ENCODE data around the gene CSF3. TPM values are rescaled to one million over a fixed set of nuclear protein-coding genes. Genes with fewer than 3 reads are reported as not detected.

The CSF3 gene
- 10 to 100 TPM in 1 of 2 donors, under 1 TPM in 1; 0.69 to 15.3 TPM for total RNA-seq
- long read RNA-seq, donor 1, partial matches to known transcripts, result 0 of 1 reads
- long read RNA-seq, donor 1, other reads (novel, unspliced or antisense), result 0 of 1 reads
- long read RNA-seq, donor 2, partial matches to known transcripts, result 0 of 9 reads
- long read RNA-seq, donor 2, other reads (novel, unspliced or antisense), result 1 of 9 reads

DNA sequence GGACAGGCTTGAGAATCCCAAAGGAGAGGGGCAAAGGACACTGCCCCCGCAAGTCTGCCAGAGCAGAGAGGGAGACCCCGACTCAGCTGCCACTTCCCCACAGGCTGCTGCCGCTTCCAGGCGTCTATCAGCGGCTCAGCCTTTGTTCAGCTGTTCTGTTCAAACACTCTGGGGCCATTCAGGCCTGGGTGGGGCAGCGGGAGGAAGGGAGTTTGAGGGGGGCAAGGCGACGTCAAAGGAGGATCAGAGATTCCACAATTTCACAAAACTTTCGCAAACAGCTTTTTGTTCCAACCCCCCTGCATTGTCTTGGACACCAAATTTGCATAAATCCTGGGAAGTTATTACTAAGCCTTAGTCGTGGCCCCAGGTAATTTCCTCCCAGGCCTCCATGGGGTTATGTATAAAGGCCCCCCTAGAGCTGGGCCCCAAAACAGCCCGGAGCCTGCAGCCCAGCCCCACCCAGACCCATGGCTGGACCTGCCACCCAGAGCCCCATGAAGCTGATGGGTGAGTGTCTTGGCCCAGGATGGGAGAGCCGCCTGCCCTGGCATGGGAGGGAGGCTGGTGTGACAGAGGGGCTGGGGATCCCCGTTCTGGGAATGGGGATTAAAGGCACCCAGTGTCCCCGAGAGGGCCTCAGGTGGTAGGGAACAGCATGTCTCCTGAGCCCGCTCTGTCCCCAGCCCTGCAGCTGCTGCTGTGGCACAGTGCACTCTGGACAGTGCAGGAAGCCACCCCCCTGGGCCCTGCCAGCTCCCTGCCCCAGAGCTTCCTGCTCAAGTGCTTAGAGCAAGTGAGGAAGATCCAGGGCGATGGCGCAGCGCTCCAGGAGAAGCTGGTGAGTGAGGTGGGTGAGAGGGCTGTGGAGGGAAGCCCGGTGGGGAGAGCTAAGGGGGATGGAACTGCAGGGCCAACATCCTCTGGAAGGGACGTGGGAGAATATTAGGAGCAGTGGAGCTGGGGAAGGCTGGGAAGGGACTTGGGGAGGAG is at the start of gene CSF3:
CSF3 (plus strand) TSS at position 436 of the 993 bp plus-strand sequence; CDS start at position 471, 35 bp downstream.
- intact Hi-C loops (cut with DNase I), result loop anchor here in 1 of 2 donors (10.0 kb wide), 1 partner anchor 160 kb away; the partner anchor contains the start of gene RAPGEFL1
- DNase-seq (ENCODE audit: low spot score), result no peak

DNA sequence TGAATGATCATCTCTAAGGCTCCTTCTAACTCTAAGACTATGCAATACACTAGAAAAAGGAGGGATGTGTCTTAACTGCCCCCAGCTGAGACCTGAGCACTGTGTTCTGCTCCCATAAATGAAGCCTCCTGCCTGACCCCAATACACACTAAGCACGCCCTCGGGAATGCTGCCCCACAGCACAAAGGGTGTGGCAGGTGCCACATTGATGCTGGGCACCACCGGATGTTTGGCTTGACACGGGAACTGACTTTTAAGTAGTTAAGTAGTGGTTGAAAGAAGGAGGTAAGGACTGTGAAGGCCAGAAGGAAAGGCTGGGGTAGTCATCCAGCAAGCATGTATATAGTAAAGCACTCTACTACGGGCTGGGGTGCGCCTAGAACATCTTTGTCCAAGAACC is 48.5 kb upstream of the CSF3 start:
- DNase-seq (ENCODE audit: low spot score), result no peak
- intact Hi-C loops (cut with DNase I), result no loop called here

- DNase-seq (ENCODE audit: low spot score), result no peak
- intact Hi-C loops (cut with DNase I), result no loop called here
Measured at GRCh38 chr17:39968761-39969160, 46.5 kb upstream of the CSF3 start.

DNA sequence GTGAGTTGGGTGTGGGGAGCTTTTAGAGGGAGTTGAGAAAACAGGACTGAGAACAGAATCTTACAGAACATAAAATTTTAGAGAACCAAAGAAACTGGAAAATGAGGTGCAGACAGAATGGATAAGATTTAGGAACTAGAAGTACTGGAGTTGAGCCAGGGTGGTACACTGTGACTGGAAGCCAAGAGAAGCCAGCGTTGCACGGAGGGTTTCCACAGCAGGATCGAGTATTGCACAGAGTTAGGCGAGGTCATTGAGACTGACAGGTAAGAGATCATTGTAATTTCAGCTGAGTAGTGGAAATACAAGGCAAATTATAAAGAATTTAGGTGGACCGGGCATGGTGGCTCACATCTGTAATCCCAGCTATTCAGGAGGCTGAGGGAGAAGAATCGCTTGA is 45.9 kb upstream of the CSF3 start:
- peak; percentile 51 for DNase-seq (ENCODE audit: low spot score)
- intact Hi-C loops (cut with DNase I), result no loop called here

DNA sequence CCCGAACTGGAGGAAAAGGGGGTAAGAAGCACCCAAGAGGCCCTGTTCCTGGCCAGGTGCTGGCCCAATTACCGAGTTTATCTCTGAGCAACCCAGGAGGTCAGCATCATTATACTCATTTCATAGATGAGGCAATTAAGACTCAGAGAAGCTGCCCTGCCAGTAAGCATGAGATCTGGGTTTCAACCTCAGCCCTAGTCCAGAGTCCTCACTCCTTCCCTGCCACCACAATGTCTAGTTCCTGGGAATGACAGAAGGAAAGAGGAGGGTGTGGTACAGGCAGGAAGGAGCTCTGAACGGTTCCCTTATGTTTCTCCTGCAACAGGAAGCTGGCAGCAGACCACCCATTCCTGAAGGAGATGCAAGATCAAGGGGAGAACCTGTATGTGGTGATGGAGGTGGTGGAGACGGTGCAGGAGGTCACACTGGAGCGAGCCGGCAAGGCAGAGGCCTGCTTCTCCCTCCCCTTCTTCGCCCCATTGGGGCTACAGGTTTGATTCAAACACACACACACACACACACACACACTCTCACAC is 45.0 kb upstream of the CSF3 start:
- intact Hi-C loops (cut with DNase I), result no loop called here
- DNase-seq (ENCODE audit: low spot score), result no peak

DNA sequence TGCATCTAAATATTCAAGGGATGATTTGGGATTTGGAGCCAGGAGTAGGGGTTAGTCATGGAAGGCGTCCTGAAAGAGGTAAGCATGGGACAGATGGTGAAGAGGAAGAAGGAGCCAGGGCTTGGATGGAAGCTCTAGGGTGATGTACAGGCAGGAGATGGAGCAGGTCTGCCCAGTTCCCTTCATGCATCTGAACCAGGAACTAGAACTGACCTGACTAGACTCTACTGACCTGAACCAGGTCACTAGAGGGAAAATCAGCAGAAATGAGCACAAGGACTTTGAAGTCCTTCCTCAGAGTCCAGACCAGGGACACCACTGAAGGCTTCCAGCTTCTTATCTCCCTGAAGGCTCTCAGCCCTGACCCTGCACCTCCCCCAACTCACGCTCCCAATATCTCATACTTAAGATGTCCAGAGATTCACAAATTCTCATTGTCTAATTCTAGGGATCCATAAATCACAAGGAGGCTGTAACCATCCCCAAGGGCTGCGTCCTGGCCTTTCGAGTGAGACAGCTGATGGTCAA is 44.1 kb upstream of the CSF3 start:
- intact Hi-C loops (cut with DNase I), result no loop called here
- DNase-seq (ENCODE audit: low spot score), result no peak

DNA sequence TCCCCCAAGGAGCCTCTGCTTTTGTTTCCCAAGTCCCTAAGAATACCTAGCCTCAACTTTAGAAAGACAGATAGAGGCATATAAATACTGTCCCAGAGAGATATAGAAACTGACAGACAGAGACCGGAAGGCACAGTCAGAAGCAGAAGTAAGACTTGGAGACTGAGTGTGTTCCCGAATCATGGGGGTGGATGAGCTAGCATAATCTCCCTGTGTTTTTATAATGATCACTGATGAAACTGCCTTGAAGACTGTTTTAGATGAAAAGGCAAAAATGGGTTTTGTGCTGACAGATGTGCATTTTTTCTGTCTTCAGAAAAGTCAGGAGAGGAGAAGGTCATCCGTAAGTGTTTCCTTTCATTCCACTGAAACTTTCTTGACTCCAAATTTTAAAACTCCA is 43.0 kb upstream of the CSF3 start:
- intact Hi-C loops (cut with DNase I), result no loop called here
- DNase-seq (ENCODE audit: low spot score), result no peak

- DNase-seq (ENCODE audit: low spot score), result no peak
- intact Hi-C loops (cut with DNase I), result no loop called here
Measured at GRCh38 chr17:39973496-39973895, 41.7 kb upstream of the CSF3 start.

GRCh38 chr17:39974433-39974832 is 40.8 kb upstream of the CSF3 start:
- intact Hi-C loops (cut with DNase I), result no loop called here

DNA sequence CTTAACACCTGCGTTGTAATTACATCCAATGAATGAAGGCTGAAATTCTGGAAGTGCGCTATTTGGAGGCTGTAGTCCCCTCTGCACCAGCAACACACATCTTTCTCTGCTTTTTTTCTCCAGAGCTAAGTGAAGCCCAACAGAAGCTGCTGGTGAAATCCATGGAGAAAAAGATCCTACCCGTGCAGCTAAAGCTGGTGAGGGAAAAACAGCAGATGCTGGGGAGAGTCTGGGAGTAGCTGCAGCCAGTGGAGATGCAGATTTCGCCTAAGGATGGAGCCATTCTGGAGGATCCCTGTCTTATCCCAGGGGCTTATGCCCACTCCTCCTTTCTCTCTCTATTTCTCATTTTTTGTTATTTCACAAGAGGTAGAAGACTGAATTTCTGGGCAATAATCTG is 39.4 kb upstream of the CSF3 start:
- intact Hi-C loops (cut with DNase I), result no loop called here
- DNase-seq (ENCODE audit: low spot score), result no peak

More at GRCh38 chr17:39974433-39974832, 40.8 kb upstream of the CSF3 start:
- DNase-seq (ENCODE audit: low spot score), result no peak

- intact Hi-C loops (cut with DNase I), result no loop called here
- no peak for DNase-seq (ENCODE audit: low spot score)
Measured at GRCh38 chr17:39979016-39979670, 36.1 kb upstream of the CSF3 start.

GRCh38 chr17:39979893-39980350 is 35.3 kb upstream of the CSF3 start:
- DNase-seq (ENCODE audit: low spot score), result peak; percentile 60
- intact Hi-C loops (cut with DNase I), result no loop called here

DNA sequence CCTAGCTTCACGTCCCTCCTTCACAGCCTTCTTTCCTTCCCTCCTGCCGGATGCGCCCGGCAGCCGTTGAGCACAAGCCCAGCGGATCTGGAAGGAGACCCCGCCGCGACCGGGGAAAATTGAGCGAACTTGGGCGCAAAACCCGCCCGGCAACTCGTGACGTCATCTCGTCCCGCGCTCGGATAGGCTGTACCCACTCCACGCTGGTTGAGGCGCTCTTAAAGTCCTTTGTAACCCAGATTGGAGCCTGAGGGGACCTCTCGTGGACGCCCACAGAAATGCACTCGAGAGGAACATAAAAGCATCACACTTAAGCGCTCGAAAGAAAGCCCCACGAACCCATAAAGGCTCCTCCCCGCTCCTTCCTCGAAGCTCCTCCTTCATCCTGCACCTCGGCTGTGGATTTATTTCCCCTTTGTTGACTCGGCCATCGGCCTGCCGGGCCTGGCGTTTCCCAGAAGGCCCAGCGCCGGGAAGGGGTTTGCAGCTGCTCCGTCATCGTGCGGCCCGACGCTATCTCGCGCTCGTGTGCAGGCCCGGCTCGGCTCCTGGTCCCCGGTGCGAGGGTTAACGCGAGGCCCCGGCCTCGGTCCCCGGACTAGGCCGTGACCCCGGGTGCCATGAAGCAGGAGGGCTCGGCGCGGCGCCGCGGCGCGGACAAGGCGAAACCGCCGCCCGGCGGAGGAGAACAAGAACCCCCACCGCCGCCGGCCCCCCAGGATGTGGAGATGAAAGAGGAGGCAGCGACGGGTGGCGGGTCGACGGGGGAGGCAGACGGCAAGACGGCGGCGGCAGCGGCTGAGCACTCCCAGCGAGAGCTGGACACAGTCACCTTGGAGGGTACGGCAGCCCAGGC is 34.7 kb upstream of the CSF3 start, which contains the start of gene PSMD3:
PSMD3 (plus strand) TSS at position 457 of the 856 bp plus-strand sequence; CDS start at position 621, 164 bp downstream.
- peak; percentile 99 for DNase-seq (ENCODE audit: low spot score)
- intact Hi-C loops (cut with DNase I), result no loop called here

DNA sequence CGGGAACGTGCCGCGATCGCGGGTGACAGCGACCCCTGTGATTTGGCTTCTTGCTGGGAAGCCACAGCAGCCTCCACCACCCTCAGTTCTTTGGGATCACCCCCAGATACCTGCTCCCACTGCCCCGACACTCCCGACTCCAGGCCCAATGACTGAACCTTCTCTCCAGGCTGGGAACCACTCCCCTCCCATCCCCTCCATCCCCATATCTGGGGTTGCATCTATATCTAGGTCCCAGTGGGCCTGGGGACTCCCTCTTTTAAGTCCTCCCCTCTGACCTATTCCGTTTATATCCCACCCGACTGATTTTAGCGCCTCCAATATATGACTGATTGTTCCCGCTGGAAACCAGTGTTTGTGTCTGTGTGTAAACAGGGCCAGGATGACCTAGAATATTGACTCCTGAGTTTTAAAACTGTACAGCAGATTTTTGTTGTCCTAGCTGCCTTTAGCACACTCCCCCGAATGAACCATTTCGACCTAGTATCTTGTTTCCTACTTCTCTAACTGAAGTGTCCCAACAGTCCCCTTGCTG is 34.0 kb upstream of the CSF3 start:
- intact Hi-C loops (cut with DNase I), result no loop called here
- DNase-seq (ENCODE audit: low spot score), result no peak

DNA sequence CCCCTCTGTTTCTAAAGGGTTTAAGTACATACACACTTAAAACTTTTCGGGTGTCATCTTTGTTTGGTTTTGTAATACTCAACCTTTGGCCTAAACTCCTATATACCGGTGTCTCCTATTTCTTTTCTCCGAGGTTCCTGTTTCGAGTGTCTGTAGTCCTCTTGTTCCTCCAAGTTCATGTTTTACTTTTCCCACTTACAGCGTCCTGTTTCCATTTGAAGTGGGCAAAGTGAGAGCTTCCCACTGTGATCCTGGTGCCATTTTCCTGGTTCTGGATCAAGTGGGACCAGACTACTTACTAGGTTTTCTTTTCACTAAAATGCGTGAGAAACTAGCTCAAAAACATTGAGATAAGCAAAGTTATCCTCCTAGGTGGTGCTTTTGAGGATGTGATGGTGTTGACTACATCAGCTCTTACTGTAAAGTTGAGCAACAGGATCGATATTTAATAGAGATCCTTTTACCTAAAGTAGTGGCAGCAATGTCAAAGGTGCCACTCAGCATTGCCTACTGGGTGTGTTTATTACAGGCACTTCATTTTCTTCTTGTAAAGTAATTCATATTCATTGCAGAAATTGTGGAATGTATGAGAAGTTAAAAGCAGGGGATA is 33.4 kb upstream of the CSF3 start:
- no peak for DNase-seq (ENCODE audit: low spot score)
- intact Hi-C loops (cut with DNase I), result no loop called here

DNA sequence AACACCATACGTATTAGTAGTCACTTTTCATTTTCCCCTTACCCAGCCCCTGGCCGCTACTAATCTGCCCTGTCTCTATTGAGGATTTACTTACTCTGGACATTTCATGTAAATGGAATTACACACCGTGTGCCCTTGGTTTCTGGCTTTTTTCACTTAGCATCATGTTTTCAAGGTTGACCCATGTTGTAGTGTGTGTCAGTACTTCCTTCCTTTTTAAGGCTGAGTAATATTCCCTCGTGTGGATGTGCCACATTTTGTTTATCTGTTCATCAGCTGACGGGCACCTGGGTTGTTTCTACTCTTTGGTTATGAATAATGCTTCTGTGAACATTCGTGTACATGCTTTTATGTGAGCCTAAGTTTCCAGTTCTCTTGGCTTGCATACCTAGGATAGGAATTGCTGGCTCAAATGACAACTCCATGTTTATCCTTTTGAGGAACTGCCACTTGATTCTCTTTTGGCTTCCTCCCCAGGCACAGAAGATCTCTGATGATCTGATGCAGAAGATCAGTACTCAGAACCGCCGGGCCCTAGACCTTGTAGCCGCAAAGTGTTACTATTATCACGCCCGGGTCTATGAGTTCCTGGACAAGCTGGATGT is 26.9 kb upstream of the CSF3 start:
- DNase-seq (ENCODE audit: low spot score), result no peak
- intact Hi-C loops (cut with DNase I), result no loop called here

- peak; percentile 50 for DNase-seq (ENCODE audit: low spot score)
- intact Hi-C loops (cut with DNase I), result no loop called here
Measured at GRCh38 chr17:39994448-39994847, 20.8 kb upstream of the CSF3 start.

All from posterior vena cava (tissue), 2 donors.